Fibroblast of pulmonary artery (primary cell): ENCODE measurements around the gene CCDC71.

Source experiments
- DNase-seq: peaks from one replicate; pipeline ENCODE4 v3.0.0-alpha.2; 2010; ENCODE audit warnings: low read depth
- H3K4me3 ChIP-seq: replicated peaks from 2 replicates; pipeline ENCODE4 v1.5.1; 2011; ENCODE audit warnings: low read depth, mild to moderate bottlenecking, control low read depth, low read length, moderate library complexity
- CTCF ChIP-seq: IDR thresholded peaks from 2 replicates; pipeline ENCODE4 v1.5.1; 2011; ENCODE audit warnings: mild to moderate bottlenecking, control low read depth, low read length, inconsistent platforms; ENCODE audit errors: missing control alignments

CCDC71 gene

DNA sequence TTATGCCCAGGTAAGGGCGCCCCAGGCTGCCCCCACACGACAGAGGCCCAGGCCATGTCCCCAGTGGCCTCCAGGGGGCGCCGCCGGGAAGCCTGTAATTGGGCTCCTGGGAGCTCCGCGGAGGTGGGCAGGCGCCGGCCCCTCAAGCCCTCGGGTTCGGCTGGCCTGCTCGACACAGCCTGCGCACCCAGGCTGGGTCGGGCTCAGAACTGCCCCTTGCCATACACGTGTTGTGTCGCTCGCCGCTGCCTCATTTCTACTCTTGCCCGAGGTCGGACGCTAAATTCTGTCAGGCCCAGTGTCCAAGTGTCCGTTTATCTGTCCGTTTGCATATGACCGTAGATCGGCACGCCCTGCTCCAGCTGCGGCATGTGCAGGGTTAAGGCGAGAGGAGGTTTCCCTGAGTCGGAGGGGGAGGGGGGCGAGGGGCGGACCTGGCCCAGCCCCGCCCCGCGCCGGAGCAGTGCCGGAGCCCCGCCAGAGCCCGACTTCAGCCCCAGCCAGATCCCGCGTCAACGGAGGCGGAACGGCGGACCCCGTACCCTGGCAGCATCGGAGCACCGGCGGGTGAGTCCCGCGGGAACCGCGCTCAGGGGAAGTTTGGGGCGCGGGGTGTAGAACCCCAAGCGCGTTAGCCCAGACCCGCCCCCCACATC is 5.1 kb upstream of the CCDC71 start, which contains the start of gene KLHDC8B:
TSS of gene KLHDC8B (plus strand) at position 480 of the 656 bp plus-strand sequence. CDS start 1,172 bp downstream, outside the sequence.
- H3K4me3 ChIP-seq: peak within 1 kb of the TSS; percentile 86
- peak; percentile 90 for DNase-seq
- TF ChIP-seq CTCF: peak; percentile 80

GRCh38 chr3:49170744-49171118 is 4.6 kb upstream of the CCDC71 start:
- no peak for DNase-seq
- H3K4me3 ChIP-seq: peak overlapping the region; percentile 86
- no peak for TF ChIP-seq CTCF

- no peak for DNase-seq
- no peak for TF ChIP-seq CTCF
- peak overlapping the region; percentile 86 for H3K4me3 ChIP-seq
These were observed 823 bp upstream of the CCDC71 start for GRCh38 chr3:49166752-49167556.

GRCh38 chr3:49164983-49165720 is 979 bp downstream of the CCDC71 start:
- no peak for TF ChIP-seq CTCF
- DNase-seq: no peak
- H3K4me3 ChIP-seq: peak overlapping the region; percentile 86

- no peak for TF ChIP-seq CTCF
- DNase-seq: no peak
- H3K4me3 ChIP-seq: no peak overlapping the region
These were observed 2.5 kb downstream of the CCDC71 start for GRCh38 chr3:49163609-49164008.

GRCh38 chr3:49162751-49163419 is 3.2 kb downstream of the CCDC71 start:
- DNase-seq: no peak
- TF ChIP-seq CTCF: no peak
- H3K4me3 ChIP-seq: no peak overlapping the region
